ENCODE measurements around the gene EZH2.

GRCh38 chr7:148831782-148832181, 52.3 kb downstream of the EZH2 start:
- TF ChIP-seq, protein P1, sequence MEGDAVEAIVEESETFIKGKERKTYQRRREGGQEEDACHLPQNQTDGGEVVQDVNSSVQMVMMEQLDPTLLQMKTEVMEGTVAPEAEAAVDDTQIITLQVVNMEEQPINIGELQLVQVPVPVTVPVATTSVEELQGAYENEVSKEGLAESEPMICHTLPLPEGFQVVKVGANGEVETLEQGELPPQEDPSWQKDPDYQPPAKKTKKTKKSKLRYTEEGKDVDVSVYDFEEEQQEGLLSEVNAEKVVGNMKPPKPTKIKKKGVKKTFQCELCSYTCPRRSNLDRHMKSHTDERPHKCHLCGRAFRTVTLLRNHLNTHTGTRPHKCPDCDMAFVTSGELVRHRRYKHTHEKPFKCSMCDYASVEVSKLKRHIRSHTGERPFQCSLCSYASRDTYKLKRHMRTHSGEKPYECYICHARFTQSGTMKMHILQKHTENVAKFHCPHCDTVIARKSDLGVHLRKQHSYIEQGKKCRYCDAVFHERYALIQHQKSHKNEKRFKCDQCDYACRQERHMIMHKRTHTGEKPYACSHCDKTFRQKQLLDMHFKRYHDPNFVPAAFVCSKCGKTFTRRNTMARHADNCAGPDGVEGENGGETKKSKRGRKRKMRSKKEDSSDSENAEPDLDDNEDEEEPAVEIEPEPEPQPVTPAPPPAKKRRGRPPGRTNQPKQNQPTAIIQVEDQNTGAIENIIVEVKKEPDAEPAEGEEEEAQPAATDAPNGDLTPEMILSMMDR (IDR thresholded peaks at IDR 0.05), result no peak
- TF ChIP-seq POLR2A (IDR thresholded peaks at IDR 0.05), result no peak
- TF ChIP-seq EP300 (IDR thresholded peaks at IDR 0.05; ENCODE audit: low read depth), result no peak
- no peak for TF ChIP-seq POLR2AphosphoS5 (IDR thresholded peaks at IDR 0.05)

Data from transverse colon (tissue), 4 donors.